HG02759 (cell line): ENCODE data around the gene ERG.

Experiments used
- ATAC-seq: cut with Tn5 transposase; IDR thresholded peaks from one replicate; pipeline ENCODE4 v1.9.1; 2021; ENCODE audit warnings: mild to moderate bottlenecking, moderate library complexity; ENCODE audit not compliant: unreplicated experiment

Gene ERG

DNA sequence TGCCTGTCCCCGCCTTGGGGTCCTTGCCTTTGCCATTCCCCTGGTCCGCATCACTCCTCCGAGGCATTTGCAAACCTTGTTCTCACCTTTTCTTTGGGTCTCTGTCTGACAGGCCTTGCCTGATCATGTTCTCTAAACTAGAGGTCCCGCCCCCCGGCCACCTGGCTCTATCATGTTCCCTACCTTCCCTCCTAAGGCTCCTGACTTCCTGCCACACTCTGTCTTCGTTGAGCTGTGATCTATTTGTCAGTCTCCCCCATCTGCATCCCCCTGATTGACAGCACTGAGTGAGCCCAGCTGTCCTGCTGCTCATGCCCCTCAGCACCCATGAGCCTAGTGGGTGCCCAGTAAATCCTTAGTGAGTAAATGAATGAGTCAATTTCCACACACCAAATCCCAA, 22.8 kb downstream of the ERG start:
- no peak for ATAC-seq

DNA sequence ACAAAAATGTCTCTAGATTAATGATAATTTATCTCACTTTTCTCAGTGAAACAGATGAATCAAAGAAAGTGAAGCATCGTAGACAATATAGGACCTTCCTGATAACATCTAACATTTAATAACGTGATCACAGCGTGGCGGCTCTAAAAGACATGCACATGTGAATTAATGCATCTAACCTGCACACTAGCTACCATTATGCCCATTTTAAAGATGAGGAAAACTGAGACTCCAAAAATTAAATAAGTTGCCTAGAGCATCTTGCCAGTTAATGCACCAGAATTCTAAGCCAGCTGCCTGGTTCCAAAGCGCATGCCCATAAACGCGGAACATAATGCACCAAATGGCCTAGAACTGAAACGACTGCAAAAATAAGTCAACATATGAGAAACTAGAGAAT, 23.5 kb downstream of the ERG start:
- no peak for ATAC-seq

DNA sequence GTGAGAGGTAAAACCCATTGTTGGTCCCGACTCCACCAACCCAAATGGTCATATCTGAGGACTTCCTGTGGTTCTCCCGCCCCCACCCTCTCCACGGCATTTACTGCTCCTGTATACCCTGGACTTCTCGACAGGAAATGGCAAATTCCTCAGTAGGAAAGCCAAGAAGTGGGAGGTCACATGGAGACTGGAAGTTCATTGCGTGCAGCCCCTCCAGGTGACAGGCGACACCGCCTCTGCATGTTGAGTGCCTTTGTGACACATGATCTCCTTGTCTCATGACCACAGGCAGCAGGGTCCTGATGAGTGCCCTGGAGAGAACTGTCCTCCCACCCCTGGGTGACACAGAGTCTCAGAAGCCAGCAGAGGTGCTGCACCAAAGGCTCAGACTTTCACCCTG, 24.2 kb downstream of the ERG start:
- no peak for ATAC-seq

DNA sequence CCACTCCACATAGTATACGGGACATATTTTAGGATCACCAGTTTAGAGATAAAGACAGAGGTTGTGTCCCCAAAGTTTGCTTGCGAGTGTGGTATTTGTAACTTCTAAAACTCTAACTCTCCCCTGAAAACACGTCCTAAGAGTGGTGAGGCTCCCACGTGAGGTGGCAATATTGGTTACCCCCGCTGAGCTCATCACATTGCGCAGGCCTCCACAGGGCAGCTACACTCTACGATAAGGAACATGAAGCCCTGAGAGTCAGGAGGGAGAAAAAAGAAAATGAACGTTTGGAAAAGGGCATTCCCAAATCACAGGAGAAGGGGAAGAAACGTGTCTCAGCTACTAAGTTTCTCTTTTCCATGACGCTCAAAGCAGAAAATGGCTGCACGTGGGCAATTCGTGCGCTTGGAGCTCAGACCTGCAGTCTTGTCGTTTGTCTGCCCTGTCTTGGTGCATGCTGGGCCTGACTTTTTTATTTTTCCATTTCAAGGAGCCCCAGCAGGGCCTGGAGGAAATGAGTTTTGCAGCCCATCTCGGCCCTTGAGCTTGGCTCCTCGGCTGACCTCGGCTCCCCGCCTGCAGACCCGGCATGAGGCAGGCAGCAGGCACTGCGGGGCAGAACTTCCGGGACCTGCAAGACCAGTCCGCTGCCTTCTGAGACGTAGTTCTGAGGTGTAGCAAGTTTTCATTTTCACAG, 25.7 kb downstream of the ERG start:
- ATAC-seq = no peak

DNA sequence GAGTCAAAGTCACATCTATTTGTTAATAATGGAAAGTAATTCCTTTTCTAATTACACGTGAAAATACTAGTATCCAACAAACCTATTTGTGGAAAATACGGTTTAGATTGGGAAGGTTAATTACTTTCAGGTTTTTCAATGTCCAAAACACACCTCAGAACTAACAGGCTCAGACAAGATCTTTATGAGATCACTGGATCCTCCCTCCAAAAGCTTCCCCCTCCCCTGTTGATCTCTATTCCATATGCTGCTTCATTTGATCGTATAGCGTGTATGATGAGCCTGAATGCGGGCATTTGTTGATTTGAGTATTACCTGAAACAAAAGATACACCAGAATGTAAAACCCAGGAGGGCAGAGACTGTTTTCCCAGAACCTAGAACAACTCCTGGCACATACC, 26.5 kb downstream of the ERG start:
- no peak for ATAC-seq

DNA sequence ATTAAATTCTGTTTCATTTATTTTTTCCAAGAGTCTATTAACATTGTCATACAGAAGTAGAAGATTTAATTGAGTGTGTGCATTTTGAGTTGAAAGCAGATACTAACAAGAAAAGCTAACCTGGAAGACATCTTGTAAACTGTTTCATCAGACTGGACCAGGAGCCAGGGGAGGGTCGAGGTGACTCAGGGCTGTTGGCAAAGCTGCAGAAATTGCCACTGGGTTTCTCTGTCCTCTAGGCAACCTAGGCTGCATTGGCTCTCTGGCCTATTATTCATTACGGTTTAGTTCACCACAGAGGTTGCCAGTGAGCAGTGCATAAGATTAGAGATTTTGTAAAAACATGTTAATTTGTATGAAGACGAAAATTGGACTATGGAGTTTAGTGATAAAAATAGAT, 27.5 kb downstream of the ERG start:
- ATAC-seq = no peak

DNA sequence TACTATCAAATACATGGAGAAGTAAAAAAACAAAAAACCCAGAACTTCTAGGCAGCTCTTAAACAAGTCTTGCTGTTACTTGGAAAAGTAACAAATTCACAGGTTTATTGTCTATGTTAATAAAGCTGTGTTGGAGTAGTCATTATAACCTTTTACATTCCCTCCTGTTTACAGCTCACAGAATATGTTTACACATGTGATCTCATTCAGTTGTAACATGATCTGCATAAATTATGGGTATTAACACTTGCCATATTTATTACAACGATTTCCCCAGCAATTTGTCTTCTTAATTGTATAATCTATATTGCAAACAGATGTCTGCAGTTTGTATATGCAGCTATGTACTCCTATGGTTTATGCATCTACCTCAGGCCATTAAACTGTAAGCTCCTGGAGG, 28.6 kb downstream of the ERG start:
- ATAC-seq = no peak

DNA sequence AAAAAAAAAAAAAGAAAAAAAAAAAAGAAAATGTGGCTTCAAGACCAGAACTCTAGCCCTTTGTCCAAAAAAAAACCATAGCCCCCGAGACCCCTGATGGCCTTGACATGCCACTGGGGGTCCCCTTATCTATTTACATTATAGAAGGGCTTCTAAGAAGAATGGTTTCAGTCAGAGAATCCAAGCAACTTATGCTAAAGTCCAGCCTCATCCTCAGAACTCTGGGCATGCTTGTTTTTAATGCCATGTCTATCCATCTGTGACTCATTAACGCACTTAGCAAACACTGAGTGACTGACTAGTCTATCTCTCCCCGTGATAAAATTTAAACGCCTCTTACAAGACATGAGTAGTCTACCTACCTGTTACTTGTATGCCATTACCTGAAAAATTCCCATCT, 29.3 kb downstream of the ERG start:
- ATAC-seq = no peak

DNA sequence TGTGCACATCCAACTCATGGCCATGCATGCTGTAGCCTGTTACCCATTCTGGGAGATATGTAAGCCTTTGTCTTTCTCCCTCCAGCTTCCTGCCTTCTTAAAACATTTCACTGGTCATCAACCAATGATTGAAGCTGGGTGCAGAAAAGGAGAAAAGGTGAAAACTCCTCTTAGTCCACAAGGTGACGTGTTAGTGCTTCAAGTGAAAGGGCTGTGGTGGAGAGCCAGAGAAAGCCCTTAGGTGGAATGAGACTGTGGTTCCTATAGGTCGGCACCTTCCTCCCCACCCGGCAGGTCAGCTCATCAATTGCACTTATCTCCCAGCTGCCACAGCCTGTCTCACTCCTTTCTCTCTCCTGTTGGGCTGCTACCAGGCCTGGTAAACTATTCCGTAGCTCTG, 30.4 kb downstream of the ERG start:
- no peak for ATAC-seq

DNA sequence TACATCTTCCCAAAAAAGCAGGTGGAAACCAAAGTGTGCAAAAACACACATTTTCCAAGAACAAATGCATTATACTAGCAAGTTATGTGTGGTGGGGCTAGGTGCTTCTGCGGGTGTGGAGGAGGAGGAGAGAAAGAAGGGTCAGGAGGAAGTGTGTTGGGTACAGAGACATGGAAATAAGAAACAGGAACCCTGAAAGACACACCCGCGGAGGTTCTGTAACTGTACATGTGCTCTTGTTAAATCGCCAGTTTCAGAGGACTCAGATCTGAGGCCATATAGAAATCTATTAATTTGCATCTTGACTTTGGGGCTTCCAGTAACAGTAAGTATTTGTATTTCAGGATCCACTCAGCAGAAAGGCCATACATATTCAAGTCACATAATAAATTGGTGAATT, 30.9 kb downstream of the ERG start:
- ATAC-seq = no peak

DNA sequence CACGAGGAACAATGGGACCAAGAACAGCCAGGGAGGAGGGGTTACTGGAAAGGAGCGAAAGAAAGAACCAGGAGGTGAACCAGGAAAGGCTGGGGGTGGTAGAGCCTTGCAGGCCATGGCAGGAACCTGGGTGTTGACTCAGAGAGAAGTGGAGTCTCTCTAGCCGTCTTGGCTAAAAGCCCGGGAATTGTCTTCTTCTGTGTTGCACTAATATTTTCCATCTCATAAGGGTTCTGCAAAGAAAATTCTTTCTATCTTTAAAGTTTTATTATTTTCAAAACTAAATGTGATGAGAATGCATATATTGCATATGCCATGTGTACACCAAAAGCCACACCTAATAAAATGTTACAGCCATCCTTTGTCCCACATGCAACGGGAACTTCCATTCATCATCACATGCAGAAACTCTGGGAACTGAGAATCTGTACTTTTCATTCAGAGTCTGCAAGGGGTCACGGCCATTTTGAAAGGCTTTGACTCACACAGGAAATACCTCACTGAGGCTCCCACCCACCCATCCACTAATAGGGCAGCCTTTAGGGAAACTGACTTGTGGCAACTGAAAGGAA, 38.0 kb downstream of the ERG start:
- no peak for ATAC-seq

DNA sequence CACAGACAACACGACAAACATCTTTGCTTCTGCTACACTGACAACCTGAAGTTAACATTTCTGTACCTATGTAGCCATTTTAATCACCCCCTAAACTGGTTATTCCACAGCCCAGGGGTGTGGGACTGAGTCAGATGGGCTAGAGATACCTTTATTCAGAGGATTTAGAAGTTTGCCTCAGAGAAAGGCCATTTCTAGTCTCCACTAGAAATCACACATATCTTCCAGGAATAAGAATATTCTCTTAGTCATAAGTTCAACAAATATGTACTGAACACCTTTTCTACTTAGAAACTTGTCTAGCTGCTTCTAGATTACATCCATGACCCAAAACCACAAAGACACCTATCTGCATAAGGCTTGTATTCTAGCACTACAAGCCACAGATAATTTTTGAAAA, 38.8 kb downstream of the ERG start:
- ATAC-seq = no peak

DNA sequence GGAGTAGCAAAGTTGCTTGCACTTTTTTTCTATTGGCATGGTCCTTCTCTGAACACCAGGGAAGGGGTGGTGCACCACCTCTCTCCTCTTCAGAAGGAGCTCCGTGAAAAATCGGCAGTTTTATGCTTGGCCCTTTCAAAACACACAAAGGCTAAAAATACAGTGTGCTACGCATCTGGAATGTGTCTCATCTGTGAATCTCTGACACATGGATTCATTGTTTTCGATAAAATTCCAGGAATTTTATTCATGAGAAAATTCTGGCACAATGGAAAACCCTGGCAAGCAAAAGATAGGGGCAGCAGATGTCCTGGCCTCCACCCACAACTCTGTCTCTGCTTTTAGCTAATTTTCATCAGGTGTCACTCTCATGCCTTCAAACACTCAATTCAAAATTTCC, 42.9 kb downstream of the ERG start:
- no peak for ATAC-seq

DNA sequence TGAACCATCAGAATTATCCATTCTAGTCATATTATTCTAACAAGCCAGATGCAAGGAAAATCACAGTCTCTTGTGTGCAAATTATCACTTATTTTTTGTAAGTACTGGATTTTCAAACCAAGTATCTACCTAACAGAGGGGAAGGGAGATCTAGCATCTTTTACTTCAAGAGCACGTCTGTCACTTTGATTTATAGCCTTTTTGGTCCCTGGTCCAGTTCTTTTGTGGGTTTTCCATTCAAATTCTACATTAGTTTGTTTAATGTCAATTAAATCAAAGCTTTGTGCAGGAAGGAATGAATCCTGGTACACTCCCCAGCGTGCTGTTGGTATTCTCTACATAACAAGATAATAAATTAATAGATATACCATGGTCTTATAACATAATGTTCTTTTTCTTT, 43.6 kb downstream of the ERG start:
- ATAC-seq = no peak

DNA sequence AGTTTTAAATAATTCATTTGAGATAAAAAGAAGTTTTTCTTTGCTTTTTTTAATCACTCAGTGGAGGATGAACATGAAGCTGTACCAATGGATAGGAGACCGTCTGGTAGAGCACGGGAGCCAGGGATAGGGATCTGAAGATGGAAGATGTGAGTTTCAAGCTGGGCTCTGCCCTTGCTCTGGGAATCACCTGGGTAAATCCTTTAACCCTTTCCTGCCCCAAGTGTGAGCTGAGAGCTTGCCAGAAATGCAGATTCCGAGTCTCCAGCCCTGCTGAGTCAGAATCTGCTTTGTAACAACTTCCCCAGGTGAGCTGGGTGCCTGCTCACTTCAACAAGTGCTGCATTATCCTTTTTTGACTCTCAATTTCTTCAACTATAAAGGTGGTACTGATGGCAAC, 44.1 kb downstream of the ERG start:
- no peak for ATAC-seq

DNA sequence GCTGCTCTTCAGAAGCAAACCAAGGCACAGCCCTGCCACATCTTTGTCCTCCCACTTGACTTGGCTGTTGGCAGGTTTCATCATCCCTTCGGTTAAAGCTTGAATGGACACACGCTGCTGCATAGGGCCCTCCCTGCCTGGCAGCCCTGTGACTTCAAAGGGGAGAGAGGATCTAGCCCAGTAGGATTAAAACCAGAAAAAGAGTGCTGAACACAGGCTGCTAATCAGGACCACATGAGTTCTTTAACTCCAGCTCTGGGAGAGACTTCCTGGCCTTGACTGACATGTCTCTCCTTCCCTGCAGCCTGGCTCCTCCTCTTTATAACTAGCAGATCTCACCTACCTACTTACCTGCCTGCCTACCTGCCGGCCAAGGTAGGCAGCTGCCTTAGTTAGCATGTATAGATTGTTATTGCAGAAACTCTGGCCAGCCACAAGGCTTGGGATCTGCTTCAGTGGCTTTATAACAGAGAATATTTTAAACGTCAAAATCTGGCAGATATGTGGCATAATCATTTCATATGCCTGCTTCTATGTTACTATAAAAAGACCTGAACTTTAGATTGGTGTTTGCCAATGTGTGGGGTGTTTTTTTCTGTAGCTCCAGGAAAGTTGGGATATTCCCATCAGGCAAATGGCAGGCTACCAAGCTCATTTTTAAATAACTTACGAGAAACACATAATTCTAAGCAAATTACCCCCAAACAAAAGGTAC, 49.4 kb downstream of the ERG start:
- ATAC-seq = no peak

DNA sequence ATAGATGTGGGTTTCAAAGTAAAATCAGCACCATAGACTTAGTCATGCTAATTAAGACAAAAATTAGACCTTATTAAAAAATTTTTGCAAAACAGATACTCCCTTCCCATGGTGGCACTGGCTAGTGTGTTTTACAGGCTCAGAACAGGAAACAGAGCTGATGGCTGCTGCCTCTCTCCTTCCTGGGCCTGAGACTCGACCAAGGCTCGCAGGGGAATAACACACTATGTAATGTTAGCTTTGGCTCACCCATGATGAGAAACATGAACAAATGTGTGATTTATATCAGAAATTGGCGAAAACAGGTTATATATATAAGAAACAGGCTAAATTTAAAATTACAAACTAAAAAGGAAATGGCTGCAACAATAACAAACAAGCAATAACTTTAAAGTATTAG, 50.7 kb downstream of the ERG start:
- no peak for ATAC-seq

DNA sequence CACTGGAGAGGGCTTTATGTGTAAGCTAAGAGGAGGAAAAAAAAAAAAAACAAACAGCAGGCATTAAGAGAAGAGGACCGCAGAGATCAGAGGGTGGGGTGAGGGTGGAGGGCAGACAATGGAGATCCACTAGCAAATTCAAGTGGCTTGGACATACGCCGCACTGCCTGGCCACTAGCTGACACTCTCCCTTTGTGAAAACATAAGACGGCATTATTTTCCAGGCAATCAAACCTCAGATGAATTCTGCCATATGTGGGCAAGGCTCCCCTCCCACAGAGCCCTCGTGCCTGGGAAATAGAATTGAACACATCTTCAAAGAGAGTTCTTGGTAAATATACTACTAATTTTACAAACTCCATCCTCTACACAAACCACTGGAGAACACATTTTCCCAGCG, 53.6 kb downstream of the ERG start:
- no peak for ATAC-seq

DNA sequence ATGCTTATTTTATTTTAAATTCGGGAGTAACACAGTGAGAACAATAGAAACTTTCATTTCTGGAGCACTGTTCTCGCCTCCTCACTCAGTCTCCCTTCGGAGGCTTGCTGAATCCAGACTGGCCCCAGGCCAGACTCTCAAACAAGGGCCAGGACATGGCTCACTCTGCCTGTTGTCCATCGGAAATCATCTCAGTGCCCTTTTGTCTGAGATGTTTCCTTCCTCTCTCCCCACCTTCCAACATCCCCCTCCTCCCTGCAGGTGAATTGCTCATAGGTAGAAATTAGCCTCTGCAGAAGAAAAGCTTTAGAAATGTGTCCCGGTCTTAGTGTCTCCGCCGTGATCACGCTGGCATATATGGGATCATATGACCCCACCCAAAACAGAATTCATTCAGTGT, 55.2 kb downstream of the ERG start:
- no peak for ATAC-seq

DNA sequence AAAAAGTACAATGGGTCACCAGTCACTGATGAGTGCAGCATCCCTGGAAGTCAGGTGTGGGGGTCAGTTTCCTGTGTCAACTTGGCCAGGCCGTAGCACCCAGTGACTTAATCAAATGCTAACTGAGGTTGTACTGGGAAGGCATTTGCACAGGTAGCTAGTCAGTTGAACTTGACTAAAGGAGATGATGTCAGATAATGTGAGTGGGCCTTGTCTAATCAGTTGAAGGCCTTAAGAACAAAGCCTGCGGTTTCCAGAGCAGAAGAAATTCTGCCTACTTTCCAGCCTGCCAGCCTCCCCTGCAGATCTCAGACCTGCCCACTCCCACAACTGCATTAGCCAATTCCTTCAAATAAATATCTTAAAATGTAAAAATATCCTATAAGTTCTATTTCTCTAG, 57.1 kb downstream of the ERG start:
- ATAC-seq = no peak

DNA sequence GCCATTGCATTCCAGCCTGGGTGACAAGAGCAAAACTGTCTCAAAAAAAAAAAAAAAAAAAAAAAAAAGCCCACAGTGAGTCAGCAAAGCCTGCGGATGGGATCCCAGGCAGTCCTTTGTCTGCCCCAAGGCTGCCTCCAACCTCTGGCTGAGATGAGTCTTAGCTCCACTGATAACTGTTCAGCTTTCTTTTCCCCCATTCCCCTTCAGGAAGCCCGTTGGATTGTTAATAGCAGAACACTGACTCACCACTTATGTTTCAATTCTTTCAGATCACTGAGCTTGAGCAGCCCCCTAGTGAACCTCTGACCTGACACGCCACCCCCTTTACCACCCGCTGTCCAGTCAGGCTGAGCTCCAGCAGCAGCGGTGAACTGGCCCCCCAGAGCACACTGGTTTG, 57.5 kb downstream of the ERG start:
- ATAC-seq = no peak

DNA sequence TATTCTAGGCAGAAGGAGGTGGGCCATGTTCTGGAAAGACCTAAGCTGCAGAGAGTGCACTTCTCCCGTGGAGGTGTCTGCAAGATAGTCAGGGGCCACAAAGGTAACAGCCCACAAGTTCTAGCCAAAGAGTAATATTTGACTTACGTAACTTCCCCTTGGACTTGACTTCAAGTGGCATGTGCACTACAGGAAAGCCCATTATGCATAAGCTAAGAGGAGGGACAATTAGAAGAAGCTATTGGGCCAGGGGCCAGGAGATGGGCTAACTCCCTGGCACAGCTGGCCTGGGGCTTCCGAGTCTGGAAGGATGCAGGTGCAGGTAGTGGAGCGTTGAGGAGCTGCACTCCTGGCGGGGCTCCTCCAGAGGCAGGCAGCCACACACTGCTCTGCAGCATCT, 58.3 kb downstream of the ERG start:
- ATAC-seq = no peak

DNA sequence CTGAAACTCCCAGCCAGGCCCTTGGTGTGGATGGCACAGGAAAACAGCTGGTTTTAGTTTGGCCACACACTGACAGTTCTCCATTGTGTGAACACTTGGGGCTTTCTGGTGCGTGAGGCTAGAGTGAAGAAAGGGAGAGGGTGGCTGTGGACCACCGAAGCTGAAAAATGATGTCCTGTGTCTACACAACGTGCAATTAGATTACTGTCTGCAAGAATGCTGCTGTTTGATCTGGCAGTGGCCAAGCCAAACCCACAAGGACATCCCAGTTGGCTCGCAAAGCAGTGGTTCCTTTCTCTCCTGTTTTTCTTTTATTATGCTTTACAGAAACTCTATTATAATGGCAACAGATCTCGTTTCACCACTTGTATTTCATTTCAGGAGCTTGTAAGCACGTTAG, 58.9 kb downstream of the ERG start:
- ATAC-seq = no peak
